IMR-90 (cell line): ENCODE data around the gene SNRPD3. TPM values are rescaled to one million over a fixed set of nuclear protein-coding genes. Genes with fewer than 3 reads are reported as not detected.

ENCODE experiments used
- ATAC-seq: fragments of 200-7000 bp; cut with Tn5 transposase; 2 replicates; pipeline ENCODE4 v1.9.1; 2020; ENCODE audit warnings: low read depth, mild to moderate bottlenecking, moderate library complexity
- BruUV-seq: library from RNA; stranded (reverse); fragments of 400-500 nt; replicated peaks from 2 replicates; lab custom pipeline; 2021; lab: Mats Ljungman, UMichigan
- CTCF ChIA-PET: fragments of 300-600 bp; formaldehyde crosslinking; extraction: SDS; loops from one replicate; lab custom pipeline; 2021; ENCODE audit warnings: antibody characterized with exemption; lab: Yijun Ruan, JAX
- POLR2A ChIA-PET: fragments of 300-600 bp; sonication (Branson Sonifier 250); formaldehyde crosslinking; loops from one replicate; lab custom pipeline; 2022; ENCODE audit warnings: antibody characterized with exemption; ENCODE audit not compliant: unreplicated experiment; lab: Charles Lee
- DNase-seq: peaks from one replicate; pipeline ENCODE4 v3.0.0; 2013
- H2AFZ ChIP-seq: replicated peaks from 2 replicates; pipeline ENCODE3; 2013; ENCODE audit warnings: low read length, mild to moderate bottlenecking; ENCODE audit not compliant: poor library complexity
- H2AK5ac ChIP-seq: 2 replicates; pipeline ENCODE4 v1.6.1; 2013; ENCODE audit warnings: low read depth, low read length, inconsistent platforms
- H2AK9ac ChIP-seq: replicated peaks from 2 replicates; pipeline ENCODE3; 2013; ENCODE audit warnings: mild to moderate bottlenecking, low read depth, low read length, moderate library complexity; ENCODE audit not compliant: poor library complexity
- H2BK120ac ChIP-seq: 2 replicates; pipeline ENCODE4 v1.6.1; 2013; ENCODE audit warnings: low read depth, low read length, inconsistent platforms
- H2BK15ac ChIP-seq: 3 replicates; pipeline ENCODE4 v1.6.1; 2013; ENCODE audit warnings: low read depth, low read length, inconsistent platforms
- H2BK20ac ChIP-seq: 2 replicates; pipeline ENCODE4 v1.6.1; 2013; ENCODE audit warnings: low read depth, mild to moderate bottlenecking, inconsistent platforms, low read length, moderate library complexity
- H2BK5ac ChIP-seq: 2 replicates; pipeline ENCODE4 v1.6.1; 2013; ENCODE audit warnings: mild to moderate bottlenecking, low read depth, low read length, inconsistent platforms; ENCODE audit not compliant: poor library complexity, severe bottlenecking
- H3K14ac ChIP-seq: replicated peaks from 2 replicates; pipeline ENCODE4 v1.6.1; 2013; ENCODE audit warnings: low read depth, low read length, inconsistent platforms
- H3K18ac ChIP-seq: 2 replicates; pipeline ENCODE4 v1.6.1; 2013; ENCODE audit warnings: low read depth, low read length, control low read depth
- H3K23ac ChIP-seq: 2 replicates; pipeline ENCODE4 v1.6.1; 2013; ENCODE audit warnings: low read depth, low read length, inconsistent platforms
- H3K27ac ChIP-seq: 2 replicates; pipeline ENCODE4 v1.5.1; 2013; ENCODE audit warnings: mild to moderate bottlenecking, control low read depth, low read length; ENCODE audit not compliant: insufficient read depth
- H3K27me3 ChIP-seq: 2 replicates; pipeline ENCODE4 v1.6.1; 2013; ENCODE audit warnings: low read length; ENCODE audit not compliant: control insufficient read depth, insufficient read depth
- H3K36me3 ChIP-seq: 2 replicates; pipeline ENCODE4 v1.6.1; 2013; ENCODE audit warnings: low read length, mixed read lengths; ENCODE audit not compliant: control insufficient read depth, insufficient read depth
- H3K4ac ChIP-seq: 2 replicates; pipeline ENCODE4 v1.6.1; 2013; ENCODE audit warnings: low read depth, low read length, inconsistent platforms
- H3K4me1 ChIP-seq: 2 replicates; pipeline ENCODE4 v1.6.1; 2013; ENCODE audit warnings: low read length, mixed read lengths; ENCODE audit not compliant: control insufficient read depth, insufficient read depth
- H3K4me2 ChIP-seq: 2 replicates; pipeline ENCODE4 v1.6.1; 2013; ENCODE audit warnings: low read depth, mild to moderate bottlenecking, control low read depth, low read length, moderate library complexity
- H3K4me3 ChIP-seq: 2 replicates; pipeline ENCODE4 v1.5.1; 2013; ENCODE audit warnings: low read depth, mild to moderate bottlenecking, control low read depth, low read length, moderate library complexity; ENCODE audit not compliant: insufficient read depth
- H3K56ac ChIP-seq: 2 replicates; pipeline ENCODE4 v1.6.1; 2013; ENCODE audit warnings: low read length, inconsistent platforms; ENCODE audit not compliant: insufficient read depth; ENCODE audit errors: extremely low read depth
- H3K79me1 ChIP-seq, 2 experiments: 2 replicates each; pipeline ENCODE4 v1.6.1; 2013; ENCODE audit warnings: low read length in 2 of 2, inconsistent platforms in 1 of 2, low read depth in 1 of 2
- H3K9ac ChIP-seq: 2 replicates; pipeline ENCODE4 v1.6.1; 2013; ENCODE audit warnings: low read depth, low read length, control low read depth
- H3K9me1 ChIP-seq: 2 replicates; pipeline ENCODE4 v1.6.1; 2013; ENCODE audit warnings: low read length, inconsistent platforms; ENCODE audit not compliant: insufficient read depth
- H3K9me3 ChIP-seq: 2 replicates; pipeline ENCODE4 v1.6.1; 2013; ENCODE audit warnings: low read length; ENCODE audit not compliant: control insufficient read depth, insufficient read depth
- H4K20me1 ChIP-seq: 2 replicates; pipeline ENCODE4 v1.6.1; 2013; ENCODE audit warnings: low read length, inconsistent platforms; ENCODE audit not compliant: insufficient read depth
- H4K5ac ChIP-seq: 2 replicates; pipeline ENCODE4 v1.6.1; 2013; ENCODE audit warnings: mild to moderate bottlenecking, low read depth, low read length, control low read depth
- H4K8ac ChIP-seq, 2 experiments: 2 replicates each; pipeline ENCODE4 v1.6.1; 2013; ENCODE audit warnings: low read depth in 2 of 2, low read length in 2 of 2, control low read depth in 1 of 2, inconsistent platforms in 1 of 2
- H4K91ac ChIP-seq: 2 replicates; pipeline ENCODE4 v1.6.1; 2013; ENCODE audit warnings: low read depth, low read length, inconsistent platforms; ENCODE audit not compliant: insufficient read depth
- BHLHE40 ChIP-seq: fragments of 150-350 bp; IDR thresholded peaks from 2 replicates; pipeline ENCODE4 v1.6.1; 2016; ENCODE audit warnings: mild to moderate bottlenecking, low read depth, low read length
- CEBPB ChIP-seq: IDR thresholded peaks from 2 replicates; pipeline ENCODE4 v1.6.1; 2012; ENCODE audit warnings: low read depth, low read length, improper control_type of control experiment
- CHD1 ChIP-seq: IDR thresholded peaks from 2 replicates; pipeline ENCODE4 v1.6.1; 2012; ENCODE audit warnings: low read depth, low read length, improper control_type of control experiment
- CTCF ChIP-seq: conservative IDR thresholded peaks from 2 replicates; pipeline ENCODE4 v1.5.1; 2012; ENCODE audit warnings: mild to moderate bottlenecking, low read depth, low read length, improper control_type of control experiment
- ELK1 ChIP-seq: fragments of 150-350 bp; IDR thresholded peaks from 2 replicates; pipeline ENCODE4 v1.6.1; 2016; ENCODE audit warnings: low read depth, mild to moderate bottlenecking, low read length, moderate library complexity, borderline replicate concordance
- FOS ChIP-seq: fragments of 150-350 bp; IDR thresholded peaks from 2 replicates; pipeline ENCODE4 v1.6.1; 2016; ENCODE audit warnings: low read depth, low read length
- MAFK ChIP-seq: IDR thresholded peaks from 2 replicates; pipeline ENCODE4 v1.6.1; 2012; ENCODE audit warnings: low read depth, low read length, improper control_type of control experiment
- MAZ ChIP-seq: IDR thresholded peaks from 2 replicates; pipeline ENCODE4 v1.6.1; 2012; ENCODE audit warnings: low read depth, mild to moderate bottlenecking, low read length, improper control_type of control experiment, moderate library complexity, borderline replicate concordance
- MXI1 ChIP-seq: IDR thresholded peaks from 2 replicates; pipeline ENCODE4 v1.6.1; 2012; ENCODE audit warnings: low read depth, mild to moderate bottlenecking, low read length, moderate library complexity, borderline replicate concordance
- NFE2L2 ChIP-seq: fragments of 150-350 bp; IDR thresholded peaks from 2 replicates; pipeline ENCODE4 v1.6.1; 2016; ENCODE audit warnings: low read depth, mild to moderate bottlenecking, low read length
- POLR2A ChIP-seq: IDR thresholded peaks from 2 replicates; pipeline ENCODE4 v1.6.1; 2012; ENCODE audit warnings: mild to moderate bottlenecking, low read depth, low read length
- RAD21 ChIP-seq: IDR thresholded peaks from 2 replicates; pipeline ENCODE4 v1.6.1; 2012; ENCODE audit warnings: low read length, improper control_type of control experiment
- RCOR1 ChIP-seq: IDR thresholded peaks from 2 replicates; pipeline ENCODE4 v1.6.1; 2012; ENCODE audit warnings: mild to moderate bottlenecking, low read length, improper control_type of control experiment; ENCODE audit not compliant: insufficient replicate concordance
- RFX5 ChIP-seq: IDR thresholded peaks from 2 replicates; pipeline ENCODE4 v1.8.0; 2012; ENCODE audit warnings: low read depth, mild to moderate bottlenecking, low read length, moderate library complexity
- USF2 ChIP-seq: fragments of 150-350 bp; IDR thresholded peaks from 2 replicates; pipeline ENCODE4 v1.6.1; 2017; ENCODE audit warnings: mild to moderate bottlenecking, antibody characterized with exemption, low read length, low read depth
- WGBS, 2 experiments: methylation state at CpG; one replicate each; pipeline versions ENCODE4 v1.1.5 to v1.1.7; 2013; ENCODE audit warnings: missing lambda C conversion rate in 2 of 2; ENCODE audit not compliant: insufficient read length in 1 of 2; ENCODE audit errors: extremely low coverage in 2 of 2; 5-methylcytosine and 5-hydroxymethylcytosine counted together
- dilution Hi-C: fragments of 300-500 bp; cut with HindIII; formaldehyde crosslinking; loops from one replicate; pipeline ENCODE4 v1.14.3; 2018; ENCODE audit warnings: low sequenced_read_pairs; ENCODE audit not compliant: unreplicated experiment
- in situ Hi-C: fragments of 300-500 bp; cut with MboI; formaldehyde crosslinking; loops from 3 replicates; pipeline ENCODE4 v1.14.3; 2019; ENCODE audit warnings: low sequenced_read_pairs, inconsistent platforms, mixed read lengths
- intact Hi-C: fragments of 100-400 bp; cut with micrococcal nuclease; formaldehyde crosslinking; loops from 2 replicates; pipeline ENCODE4 v1.10.0; 2022
- polyA plus RNA-seq, 3 experiments: library from polyadenylated mRNA; depleted of rRNA; stranded (reverse); fragments of >200 nt; gene quantifications; 2 replicates each; pipeline ENCODE4 v1.2.3, GENCODE V29; 2012; ENCODE audit warnings: low replicate concordance in 1 of 3
- total RNA-seq: library from RNA; depleted of rRNA; stranded (reverse); fragments of >200 nt; gene quantifications from 2 replicates; pipeline ENCODE4 v1.2.3, GENCODE V29; 2012

Gene SNRPD3
- total and polyA plus RNA-seq, 2 of the 4 experiments (the other 2 are of a cell fraction), result 158 to 283 TPM

- Histone ChIP-seq H2BK5ac (no peak overlapping the region), H3K14ac (no peak overlapping the region), H3K18ac (no peak overlapping the region), H2AK5ac (no peak overlapping the region), H3K27ac (no peak overlapping the region), H3K36me3 (peaks cover 17% of the 10 kb centered on the region; the same call in 1 of the 2 replicates), H3K56ac (no peak overlapping the region), H3K4me3 (no peak overlapping the region), H4K8ac (no peak overlapping the region), H2BK120ac (no peak overlapping the region), H3K4ac (no peak overlapping the region), H2BK20ac (no peak overlapping the region), H2AK9ac (peak overlapping the region; percentile 11), H3K9ac (no peak overlapping the region), H3K79me1 (peaks cover 0 to 8% of the 10 kb centered on the region in 2 experiments; a peak in 2 of 4 replicates), H4K91ac (no peak overlapping the region), H4K5ac (no peak overlapping the region; the same call in 1 of the 2 replicates), H3K4me2 (no peak overlapping the region), H3K23ac (no peak overlapping the region), H4K20me1 (no peaks in the 10 kb centered on the region), H2BK15ac (no peak overlapping the region), H3K9me1 (peaks cover 11% of the 10 kb centered on the region), H2AFZ (no peak overlapping the region), H3K27me3 (no peaks in the 10 kb centered on the region), H3K9me3 (no peaks in the 10 kb centered on the region), H3K4me1 (no peaks in the 10 kb centered on the region)
- intact Hi-C loops (no loop called here), dilution Hi-C loops (no loop called here), in situ Hi-C loops (no loop called here)
- POLR2A ChIA-PET, result no interaction called here
- no peak for TF ChIP-seq MXI1
- TF ChIP-seq CEBPB, result no peak
- no peak for TF ChIP-seq CTCF
- no peak for TF ChIP-seq NFE2L2
- TF ChIP-seq MAZ, result no peak
- no peak for TF ChIP-seq RAD21
- no peak for TF ChIP-seq RFX5
- TF ChIP-seq RCOR1, result no peak
- no peak for TF ChIP-seq MAFK
- no peak for TF ChIP-seq FOS
- no peak for TF ChIP-seq USF2
- no peak for TF ChIP-seq ELK1
- no peak for TF ChIP-seq CHD1
- no peak for TF ChIP-seq POLR2A
- no peak for TF ChIP-seq BHLHE40
- DNase-seq (no peak), ATAC-seq (no peak)
- no TSS peak for BruUV-seq
- 90% methylated on average over 4 of the region's 6 CpGs; no CpG with 5 or more reads in 1 of the 2 experiments for WGBS, 2 experiments
- CTCF ChIA-PET, result no interaction called here
These were observed 35.6 kb downstream of the SNRPD3 start for GRCh38 chr22:24591286-24591830.
